Testis (tissue), 2 donors: Measurements from ENCODE around the gene CCDC177.

Experiments
- POLR2A ChIP-seq: fragments of 450-650 bp; IDR thresholded peaks from one replicate; pipeline ENCODE4 v1.6.1; 2017; ENCODE audit warnings: antibody characterized with exemption, mild to moderate bottlenecking, moderate library complexity
- TF ChIP-seq, protein P1 (sequence below), 3 experiments: fragments of 450-650 bp in 2 of 3; fragments of 200-600 bp in 1 of 3; sonication (generic) in 1 of 3; IDR thresholded peaks; one replicate each; pipeline ENCODE4 v1.5.1; 2016 to 2019; ENCODE audit warnings: antibody characterized with exemption in 3 of 3, mild to moderate bottlenecking in 2 of 3, moderate library complexity in 1 of 3

DNA sequence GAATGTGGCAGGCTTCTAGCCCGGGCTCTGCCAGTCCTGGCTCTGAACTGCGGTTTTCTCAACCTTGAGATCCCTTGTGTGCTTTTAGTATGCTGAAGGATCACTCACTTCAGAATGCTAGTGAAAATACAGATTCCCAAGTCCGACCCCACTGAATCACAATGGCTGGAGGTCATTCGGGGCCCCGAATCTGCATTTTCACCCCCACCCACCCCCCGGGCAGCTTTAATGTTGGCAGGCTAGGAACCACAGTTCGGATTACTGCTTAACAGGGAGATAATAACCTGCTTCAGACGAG lies 36.2 kb upstream of the CCDC177 start:
- TF ChIP-seq, protein P1, sequence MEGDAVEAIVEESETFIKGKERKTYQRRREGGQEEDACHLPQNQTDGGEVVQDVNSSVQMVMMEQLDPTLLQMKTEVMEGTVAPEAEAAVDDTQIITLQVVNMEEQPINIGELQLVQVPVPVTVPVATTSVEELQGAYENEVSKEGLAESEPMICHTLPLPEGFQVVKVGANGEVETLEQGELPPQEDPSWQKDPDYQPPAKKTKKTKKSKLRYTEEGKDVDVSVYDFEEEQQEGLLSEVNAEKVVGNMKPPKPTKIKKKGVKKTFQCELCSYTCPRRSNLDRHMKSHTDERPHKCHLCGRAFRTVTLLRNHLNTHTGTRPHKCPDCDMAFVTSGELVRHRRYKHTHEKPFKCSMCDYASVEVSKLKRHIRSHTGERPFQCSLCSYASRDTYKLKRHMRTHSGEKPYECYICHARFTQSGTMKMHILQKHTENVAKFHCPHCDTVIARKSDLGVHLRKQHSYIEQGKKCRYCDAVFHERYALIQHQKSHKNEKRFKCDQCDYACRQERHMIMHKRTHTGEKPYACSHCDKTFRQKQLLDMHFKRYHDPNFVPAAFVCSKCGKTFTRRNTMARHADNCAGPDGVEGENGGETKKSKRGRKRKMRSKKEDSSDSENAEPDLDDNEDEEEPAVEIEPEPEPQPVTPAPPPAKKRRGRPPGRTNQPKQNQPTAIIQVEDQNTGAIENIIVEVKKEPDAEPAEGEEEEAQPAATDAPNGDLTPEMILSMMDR (IDR thresholded peaks at IDR 0.05), result no peak
- no peak for TF ChIP-seq POLR2A
